ENCODE measurements around the gene TRIM9. TPM values are rescaled to one million over a fixed set of nuclear protein-coding genes. Genes with fewer than 3 reads are reported as not detected.

Gene TRIM9
- total and polyA plus RNA-seq, 7 donors, result 0.17 to 3.3 (median 1.1) TPM

- Histone ChIP-seq H3K4me3 (no peak overlapping the region), H3K4me1 (no peaks in the 10 kb centered on the region), H3K27me3 (ENCODE audit: insufficient read depth in 3 of 3, low read length in 2 of 3) (no peaks in the 10 kb centered on the region), H3K27ac (no peak overlapping the region), H3K9me3 (no peaks in the 10 kb centered on the region), H3K36me3 (ENCODE audit: insufficient read depth in 1 of 2, low read depth in 1 of 2) (peaks cover 0 to 34% of the 10 kb centered on the region in 2 donors)
- 80 to 83% (median 83%) methylated on average over 5 of the region's 5 CpGs for WGBS, 3 donors
- no peak for DNase-seq
- TF ChIP-seq CTCF (IDR thresholded peaks at IDR 0.05), result no peak
- ATAC-seq, result no peak
- intact Hi-C loops (cut with DNase I), result no loop called here
These were observed 159.5 kb downstream of the TRIM9 start for GRCh38 chr14:50935126-50936015.

DNA sequence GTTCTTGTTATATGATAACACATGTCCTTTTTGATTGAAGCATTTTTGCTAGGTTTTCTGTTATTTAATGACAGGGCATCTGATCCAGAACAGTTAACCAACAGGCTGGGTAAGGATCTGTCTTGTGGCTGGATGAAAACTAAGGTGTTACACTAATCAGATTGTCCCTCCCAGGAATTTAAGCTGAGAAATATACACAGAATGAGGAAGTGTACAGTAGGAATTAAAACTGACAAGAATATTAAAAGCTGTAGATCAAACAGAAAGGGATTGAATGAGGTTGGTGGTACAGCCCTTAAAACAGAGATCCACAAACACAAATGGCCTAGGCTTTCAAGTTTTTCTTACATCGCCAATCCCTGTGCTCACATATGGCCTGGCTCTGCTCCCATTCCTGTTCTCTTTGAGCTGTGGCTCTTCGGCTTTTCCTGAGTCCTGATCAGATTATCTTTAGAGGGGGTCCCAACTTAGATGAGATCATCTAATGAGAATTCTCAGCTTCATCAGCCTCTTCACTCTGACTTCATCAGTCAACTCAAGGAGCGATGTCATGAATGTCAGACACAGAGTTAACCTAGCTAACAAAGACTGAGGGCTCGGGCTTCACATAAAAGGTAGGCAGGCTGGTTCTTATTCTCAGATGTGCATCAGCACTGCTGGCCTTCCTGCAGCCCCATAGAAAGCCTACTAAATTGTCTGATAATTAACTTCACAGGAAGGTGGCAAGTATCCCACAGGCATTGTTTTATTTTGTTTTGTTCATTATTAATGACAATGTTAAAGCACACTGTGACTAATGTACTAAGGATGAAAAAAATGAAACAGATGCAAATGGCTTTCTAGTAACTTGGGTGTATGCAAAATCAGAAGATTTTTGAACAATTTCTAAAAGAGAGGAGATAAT is 162.1 kb downstream of the TRIM9 start:
- intact Hi-C loops (cut with DNase I), result no loop called here
- 77 to 81% (median 78%) methylated on average over 4 of the region's 4 CpGs for WGBS, 3 donors
- H3K9me3 ChIP-seq, result no peaks in the 10 kb centered on the region
- H3K4me1 ChIP-seq, result peaks cover 4% of the 10 kb centered on the region
- no peak overlapping the region for H3K4me3 ChIP-seq
- no peak overlapping the region for H3K27ac ChIP-seq
- H3K27me3 ChIP-seq (ENCODE audit: insufficient read depth in 3 of 3, low read length in 2 of 3), result no peaks in the 10 kb centered on the region
- DNase-seq (no peak), ATAC-seq (no peak)
- peaks cover 0 to 36% of the 10 kb centered on the region in 2 donors for H3K36me3 ChIP-seq (ENCODE audit: insufficient read depth in 1 of 2, low read depth in 1 of 2)
- TF ChIP-seq CTCF (IDR thresholded peaks at IDR 0.05), result no peak

DNA sequence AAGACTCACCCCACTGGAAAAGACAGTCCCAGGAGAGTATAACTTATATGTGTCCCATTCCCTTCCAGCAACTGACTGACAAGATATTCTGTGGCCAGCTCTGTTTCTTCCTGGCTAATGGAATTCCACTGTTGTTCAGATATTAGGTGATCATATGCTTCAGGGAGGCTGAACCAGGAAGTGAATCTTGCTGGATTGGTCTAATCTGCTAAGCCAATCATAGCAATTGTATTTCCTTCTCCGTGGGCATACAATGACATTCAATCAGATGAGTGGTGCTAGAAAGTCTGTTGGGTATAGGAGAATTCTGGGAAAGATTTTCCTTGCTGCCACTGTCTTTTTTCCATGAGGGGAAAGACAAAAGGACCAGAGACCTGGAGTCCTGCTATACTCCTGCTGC is 162.7 kb downstream of the TRIM9 start:
- Histone ChIP-seq H3K27ac (no peak overlapping the region), H3K4me3 (no peak overlapping the region), H3K27me3 (ENCODE audit: insufficient read depth in 3 of 3, low read length in 2 of 3) (no peaks in the 10 kb centered on the region), H3K36me3 (ENCODE audit: insufficient read depth in 1 of 2, low read depth in 1 of 2) (peaks cover 0 to 36% of the 10 kb centered on the region in 2 donors), H3K4me1 (peaks cover 4% of the 10 kb centered on the region), H3K9me3 (no peaks in the 10 kb centered on the region)
- TF ChIP-seq CTCF (IDR thresholded peaks at IDR 0.05), result no peak
- no peak for DNase-seq
- intact Hi-C loops (cut with DNase I), result no loop called here
- 57 to 71% (median 69%) methylated on average over 1 of the region's 1 CpG for WGBS, 3 donors
- ATAC-seq, result no peak

GRCh38 chr14:50931559-50931958 is 163.3 kb downstream of the TRIM9 start:
- WGBS, 3 donors, result 96% methylated on average over 3 of the region's 3 CpGs
- no peaks in the 10 kb centered on the region for H3K27me3 ChIP-seq (ENCODE audit: insufficient read depth in 3 of 3, low read length in 2 of 3)
- H3K36me3 ChIP-seq (ENCODE audit: insufficient read depth in 1 of 2, low read depth in 1 of 2), result peaks cover 0 to 36% of the 10 kb centered on the region in 2 donors
- no peak for ATAC-seq
- DNase-seq, result no peak
- no peak overlapping the region for H3K27ac ChIP-seq
- intact Hi-C loops (cut with DNase I), result no loop called here
- peaks cover 4% of the 10 kb centered on the region for H3K4me1 ChIP-seq
- no peak overlapping the region for H3K4me3 ChIP-seq
- no peaks in the 10 kb centered on the region for H3K9me3 ChIP-seq
- no peak for TF ChIP-seq CTCF (IDR thresholded peaks at IDR 0.05)
